ENCODE measurements around the gene UBQLN3.

The UBQLN3 gene

GRCh38 chr11:5467527-5467926 is 42.2 kb downstream of the UBQLN3 start:
- no peak for TF ChIP-seq NFIC (IDR thresholded peaks at IDR 0.05)
- TF ChIP-seq CEBPB (IDR thresholded peaks at IDR 0.05) = no peak
- no peak for TF ChIP-seq RAD21 (IDR thresholded peaks at IDR 0.05; ENCODE audit: low read depth)

- TF ChIP-seq EP300 (IDR thresholded peaks at IDR 0.05; ENCODE audit: borderline replicate concordance) = no peak
- no peak for TF ChIP-seq YY1 (IDR thresholded peaks at IDR 0.05; ENCODE audit: low read depth)
- no peak for TF ChIP-seq MAX (IDR thresholded peaks at IDR 0.05)
- TF ChIP-seq ZBTB7A (IDR thresholded peaks at IDR 0.05; ENCODE audit: low read depth) = no peak
- TF ChIP-seq EGR1 (IDR thresholded peaks at IDR 0.05) = no peak
- no peak for TF ChIP-seq RAD21 (IDR thresholded peaks at IDR 0.05; ENCODE audit: low read depth)
- no peak for TF ChIP-seq CEBPB (IDR thresholded peaks at IDR 0.05)
- no peak for TF ChIP-seq CREB1 (IDR thresholded peaks at IDR 0.05; ENCODE audit: low read depth)
- TF ChIP-seq TCF12 (IDR thresholded peaks at IDR 0.05; ENCODE audit: low read depth) = no peak
- no peak for TF ChIP-seq REST (IDR thresholded peaks at IDR 0.05; ENCODE audit: low read depth)
- no peak for TF ChIP-seq TEAD4 (IDR thresholded peaks at IDR 0.05)
- TF ChIP-seq FOXM1 (IDR thresholded peaks at IDR 0.05; ENCODE audit: borderline replicate concordance, low read depth) = no peak
- no peak for TF ChIP-seq TAF1 (IDR thresholded peaks at IDR 0.05; ENCODE audit: low read depth)
Measured at GRCh38 chr11:5460983-5461621, 48.7 kb downstream of the UBQLN3 start.

Data from Ishikawa (cell line).